ENCODE data around the gene SSBP4. TPM values are rescaled to one million over a fixed set of nuclear protein-coding genes. Genes with fewer than 3 reads are reported as not detected.

SSBP4 gene
- total RNA-seq, 1 experiment from 2014 or later, result 46.1 TPM

DNA sequence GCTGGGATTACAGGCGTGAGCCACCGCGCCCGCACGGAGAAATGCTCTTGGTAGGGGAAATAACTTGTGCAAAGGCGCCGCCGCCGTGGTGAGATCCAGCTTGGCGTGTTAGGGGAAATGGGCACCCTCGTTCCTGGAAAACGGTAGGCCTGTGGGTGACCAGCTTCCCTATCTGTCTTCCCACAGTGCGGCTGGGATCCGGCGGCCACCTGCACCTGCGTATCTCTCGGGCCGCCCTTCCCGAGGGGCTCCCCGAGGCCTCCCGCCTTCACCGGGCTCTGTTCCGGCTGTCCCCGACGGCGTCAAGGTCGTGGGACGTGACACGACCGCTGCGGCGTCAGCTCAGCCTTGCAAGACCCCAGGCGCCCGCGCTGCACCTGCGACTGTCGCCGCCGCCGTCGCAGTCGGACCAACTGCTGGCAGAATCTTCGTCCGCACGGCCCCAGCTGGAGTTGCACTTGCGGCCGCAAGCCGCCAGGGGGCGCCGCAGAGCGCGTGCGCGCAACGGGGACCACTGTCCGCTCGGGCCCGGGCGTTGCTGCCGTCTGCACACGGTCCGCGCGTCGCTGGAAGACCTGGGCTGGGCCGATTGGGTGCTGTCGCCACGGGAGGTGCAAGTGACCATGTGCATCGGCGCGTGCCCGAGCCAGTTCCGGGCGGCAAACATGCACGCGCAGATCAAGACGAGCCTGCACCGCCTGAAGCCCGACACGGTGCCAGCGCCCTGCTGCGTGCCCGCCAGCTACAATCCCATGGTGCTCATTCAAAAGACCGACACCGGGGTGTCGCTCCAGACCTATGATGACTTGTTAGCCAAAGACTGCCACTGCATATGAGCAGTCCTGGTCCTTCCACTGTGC is 30.9 kb upstream of the SSBP4 start:
- Histone ChIP-seq H3K14ac (ENCODE audit: insufficient read depth, low read length) (no peak overlapping the region), H2BK20ac (ENCODE audit: low read depth, low read length, poor library complexity, severe bottlenecking) (no peak overlapping the region), H2BK5ac (ENCODE audit: insufficient read length, low read length) (no peak overlapping the region), H3K23ac (ENCODE audit: insufficient read length, low read depth, low read length) (no peak overlapping the region), H3K56ac (ENCODE audit: insufficient read length, low read depth, low read length) (no peak overlapping the region), H3K79me2 (ENCODE audit: insufficient read depth, low read length) (no peaks in the 10 kb centered on the region), H3K23me2 (ENCODE audit: insufficient read length, low read depth, low read length, poor library complexity, severe bottlenecking) (no peaks in the 10 kb centered on the region), H4K20me1 (ENCODE audit: control insufficient read depth, insufficient read depth, insufficient read length) (no peaks in the 10 kb centered on the region), H2BK15ac (ENCODE audit: low read depth, low read length) (no peak overlapping the region), H4K8ac (replicated peaks; ENCODE audit: insufficient read length, low read depth, low read length) (no peak overlapping the region), H2AK5ac (ENCODE audit: insufficient read length, low read length) (no peak overlapping the region), H3K18ac (ENCODE audit: insufficient read length, low read depth, low read length) (no peak overlapping the region), H3K9ac (ENCODE audit: extremely low read depth, insufficient read length, low read length) (no peak overlapping the region), H3K4ac (ENCODE audit: low read depth, low read length) (no peak overlapping the region), H3K9me3 (ENCODE audit: control insufficient read depth, low read depth, low read length) (no peaks in the 10 kb centered on the region), H2BK120ac (ENCODE audit: low read depth, low read length, poor library complexity, severe bottlenecking) (no peak overlapping the region), H4K91ac (ENCODE audit: insufficient read length, low read depth, low read length) (no peak overlapping the region), H3T11ph (ENCODE audit: low read length) (no peak overlapping the region), H3K27ac (ENCODE audit: insufficient read length, low read depth, low read length) (no peak overlapping the region), H2BK12ac (ENCODE audit: insufficient read length, low read depth, low read length) (no peak overlapping the region), H4K5ac (ENCODE audit: insufficient read length, low read depth, low read length) (no peak overlapping the region), H3K4me2 (ENCODE audit: insufficient read depth, insufficient read length, low read length) (no peak overlapping the region), H3K79me1 (ENCODE audit: insufficient read depth, low read depth, low read length, poor library complexity, severe bottlenecking) (no peaks in the 10 kb centered on the region), H3K4me1 (ENCODE audit: insufficient read depth, low read length) (no peaks in the 10 kb centered on the region), H2AFZ (ENCODE audit: low read length) (no peak overlapping the region), H3K27me3 (ENCODE audit: insufficient read depth, low read length) (no peaks in the 10 kb centered on the region)
- peak; percentile 88 for DNase-seq
- Mint-ChIP-seq H3K4me3 (peak overlapping the region; percentile 50 to 68; a peak in 4 of 5 replicates), H3K27ac (no peak overlapping the region), H3K36me3 (ENCODE audit: insufficient read depth in 1 of 3, low read depth in 3 of 3) (peaks cover 0 to 5% (median 5%) of the 10 kb centered on the region in 3 experiments; a peak in 1 of 7 replicates), H3K4me1 (peaks cover 19 to 20% of the 10 kb centered on the region in 2 experiments), H3K27me3 (ENCODE audit: low read depth) (peaks cover 39% of the 10 kb centered on the region), H3K9me3 (no peaks in the 10 kb centered on the region)
- TF ChIP-seq, protein P1, sequence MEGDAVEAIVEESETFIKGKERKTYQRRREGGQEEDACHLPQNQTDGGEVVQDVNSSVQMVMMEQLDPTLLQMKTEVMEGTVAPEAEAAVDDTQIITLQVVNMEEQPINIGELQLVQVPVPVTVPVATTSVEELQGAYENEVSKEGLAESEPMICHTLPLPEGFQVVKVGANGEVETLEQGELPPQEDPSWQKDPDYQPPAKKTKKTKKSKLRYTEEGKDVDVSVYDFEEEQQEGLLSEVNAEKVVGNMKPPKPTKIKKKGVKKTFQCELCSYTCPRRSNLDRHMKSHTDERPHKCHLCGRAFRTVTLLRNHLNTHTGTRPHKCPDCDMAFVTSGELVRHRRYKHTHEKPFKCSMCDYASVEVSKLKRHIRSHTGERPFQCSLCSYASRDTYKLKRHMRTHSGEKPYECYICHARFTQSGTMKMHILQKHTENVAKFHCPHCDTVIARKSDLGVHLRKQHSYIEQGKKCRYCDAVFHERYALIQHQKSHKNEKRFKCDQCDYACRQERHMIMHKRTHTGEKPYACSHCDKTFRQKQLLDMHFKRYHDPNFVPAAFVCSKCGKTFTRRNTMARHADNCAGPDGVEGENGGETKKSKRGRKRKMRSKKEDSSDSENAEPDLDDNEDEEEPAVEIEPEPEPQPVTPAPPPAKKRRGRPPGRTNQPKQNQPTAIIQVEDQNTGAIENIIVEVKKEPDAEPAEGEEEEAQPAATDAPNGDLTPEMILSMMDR (conservative IDR thresholded peaks at IDR 0.05), result peak; percentile 100
- WGBS (ENCODE audit: extremely low coverage, insufficient read length, low lambda C conversion rate), result no CpG with 5 or more reads among the region's 86 CpGs

Measured in H9 (cell line).